ENCODE measurements around the gene ROR1. TPM values are rescaled to one million over a fixed set of nuclear protein-coding genes. Genes with fewer than 3 reads are reported as not detected.

Gene ROR1
- total RNA-seq, 2 experiments from 2014 or later = not detected

DNA sequence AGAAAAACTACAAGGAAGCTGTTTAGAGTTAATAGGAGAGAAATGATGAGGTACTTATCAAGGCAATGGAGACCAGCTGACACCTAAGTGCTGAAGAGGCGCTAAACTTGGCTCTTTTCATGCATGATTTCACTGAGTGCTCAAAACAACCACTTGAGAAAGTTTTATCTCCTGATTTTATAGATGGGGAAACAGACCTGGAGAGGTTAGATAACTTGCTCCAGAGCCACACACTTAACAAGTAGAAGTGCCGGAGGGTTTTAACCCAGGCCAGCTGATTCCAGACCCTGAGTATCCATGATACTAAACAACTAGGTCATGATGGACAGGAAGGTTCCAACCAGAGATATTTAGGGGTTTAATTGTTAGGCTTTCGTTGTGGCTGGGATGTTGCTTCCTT lies 455.5 kb downstream of the ROR1 start:
- POLR2A ChIA-PET = interaction anchor here (0.6 kb wide), 1 partner anchor 144 kb away, joined by 10 read pairs; no protein-coding TSS in a partner anchor
- no peak overlapping the region for H3K27ac Mint-ChIP-seq
- H3K27me3 Mint-ChIP-seq (ENCODE audit: low read depth) = peaks cover 11% of the 10 kb centered on the region
- H3K4me3 Mint-ChIP-seq = no peak overlapping the region
- CTCF ChIA-PET = no interaction called here
- H3K4me1 Mint-ChIP-seq (ENCODE audit: low read depth) = no peaks in the 10 kb centered on the region
- no peaks in the 10 kb centered on the region for H3K9me3 Mint-ChIP-seq (ENCODE audit: insufficient read depth)
- DNase-seq = no peak
- no peaks in the 10 kb centered on the region for H3K36me3 Mint-ChIP-seq (ENCODE audit: low read depth)
- no peak for ATAC-seq

Other genes starting within 250 kb of the ROR1 start
- gene PGM1, start 180.6 kb upstream of the ROR1 start, total RNA-seq = 10 to 100 TPM; 60.1 to 65.9 TPM

Data from activated CD8-positive, alpha-beta T cell treated with anti-CD3 and anti-CD28 coated beads, Interleukin-2, amount 10 ng/mL, durations not matched to agents 7 days and 5 days (primary cell).